Skeletal muscle tissue (tissue), 4 donors: Measurements from ENCODE around the gene EPB41L2. TPM values are rescaled to one million over a fixed set of nuclear protein-coding genes. Genes with fewer than 3 reads are reported as not detected.
"Not testable (repeated sequence)": the region's sequence is repeated elsewhere in the genome, so short reads cannot be mapped to it uniquely, and the experiment has no call there.

ENCODE experiments used
- H3K27ac ChIP-seq: one replicate; pipeline ENCODE4 v1.7.0; 2013; ENCODE audit warnings: mild to moderate bottlenecking, low read depth, low read length, inconsistent platforms
- H3K27me3 ChIP-seq, 3 donors: one replicate each; pipeline ENCODE4 v1.7.0; 2013; ENCODE audit warnings: low read length in 3 of 3; ENCODE audit not compliant: control insufficient read depth in 3 of 3, insufficient read depth in 3 of 3
- H3K36me3 ChIP-seq, 3 donors: one replicate each; pipeline ENCODE4 v1.7.0; 2013; ENCODE audit warnings: low read length in 3 of 3; ENCODE audit not compliant: control insufficient read depth in 3 of 3, insufficient read depth in 3 of 3
- H3K4me1 ChIP-seq, 3 donors: one replicate each; pipeline ENCODE4 v1.7.0; 2013; ENCODE audit warnings: low read length in 3 of 3, mild to moderate bottlenecking in 3 of 3; ENCODE audit not compliant: control insufficient read depth in 3 of 3, insufficient read depth in 3 of 3
- H3K4me3 ChIP-seq, 3 donors: one replicate each; pipeline ENCODE4 v1.7.0; 2013; ENCODE audit warnings: low read length in 3 of 3
- H3K9ac ChIP-seq, 3 donors: one replicate each; pipeline ENCODE4 v1.7.0; 2013; ENCODE audit warnings: low read length in 3 of 3, mild to moderate bottlenecking in 3 of 3, moderate library complexity in 2 of 3, low read depth in 1 of 3
- H3K9me3 ChIP-seq, 3 donors: one replicate each; pipeline ENCODE4 v1.7.0; 2013; ENCODE audit warnings: low read length in 3 of 3; ENCODE audit not compliant: control insufficient read depth in 3 of 3
- total RNA-seq: library from RNA; depleted of rRNA; stranded (reverse); fragments of >200 nt; gene quantifications from one replicate; pipeline ENCODE4 v1.2.3, GENCODE V29; 2014
- donor health status: Osteomylitis.

The EPB41L2 gene
- total RNA-seq, 1 donor from 2014 or later, result 187 TPM

DNA sequence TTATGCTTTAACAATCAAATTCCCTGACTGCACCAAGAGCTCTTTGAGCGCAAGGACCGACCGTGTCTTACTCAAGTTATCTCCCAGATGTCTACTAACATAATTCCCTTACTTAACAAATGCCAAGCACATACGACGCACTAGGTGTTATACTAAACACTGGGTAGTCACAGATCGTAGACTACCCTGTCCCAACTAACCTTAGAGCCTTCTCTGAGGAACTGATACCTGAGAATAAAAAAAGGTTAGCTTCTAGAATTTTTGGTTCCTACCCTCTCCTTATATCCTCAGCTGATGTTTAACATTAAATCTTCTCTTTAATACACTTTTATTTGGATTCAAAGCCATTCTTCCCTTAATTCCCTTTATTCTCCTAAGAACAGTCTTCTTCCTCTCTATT, 38.5 kb downstream of the EPB41L2 start:
- Histone ChIP-seq H3K9me3 (no peaks in the 10 kb centered on the region), H3K27me3 (no peaks in the 10 kb centered on the region), H3K4me3 (no peak overlapping the region), H3K9ac (no peak overlapping the region), H3K36me3 (no peaks in the 10 kb centered on the region), H3K27ac (no peak overlapping the region), H3K4me1 (no peaks in the 10 kb centered on the region)

DNA sequence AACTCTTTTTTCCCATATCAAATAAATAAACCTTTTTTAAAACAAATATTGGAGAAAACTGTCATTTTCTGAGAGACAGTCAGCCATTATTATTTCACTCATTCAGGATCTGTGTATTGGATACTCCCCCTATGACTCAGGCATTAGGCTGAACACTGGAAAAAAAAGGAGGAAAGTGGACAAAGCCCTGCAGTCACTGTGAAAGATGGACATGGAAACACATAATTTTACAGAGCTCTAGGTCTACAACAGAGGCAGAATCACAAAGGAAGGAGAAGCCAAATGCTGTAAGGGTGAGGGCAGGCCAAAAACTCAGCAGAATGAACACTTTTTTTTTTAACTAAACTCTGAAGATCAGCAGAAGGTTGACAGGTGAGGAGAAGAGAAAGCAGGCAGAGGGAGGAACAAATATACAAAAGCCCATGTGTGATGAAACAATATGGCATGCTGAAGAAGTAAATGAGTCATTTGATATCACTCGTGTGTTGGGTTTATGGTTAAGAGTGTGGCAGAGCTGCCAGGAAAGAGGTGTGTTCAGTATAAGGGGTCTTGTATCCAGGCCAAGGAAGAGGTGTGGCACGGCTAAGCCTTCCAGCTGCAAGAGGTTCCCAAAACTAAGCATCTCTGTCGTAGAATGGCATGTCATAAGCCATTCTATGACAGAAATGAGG, 39.1 kb downstream of the EPB41L2 start:
- Histone ChIP-seq H3K4me3 (no peak overlapping the region), H3K27ac (no peak overlapping the region), H3K4me1 (no peaks in the 10 kb centered on the region), H3K9ac (no peak overlapping the region), H3K9me3 (no peaks in the 10 kb centered on the region), H3K36me3 (no peaks in the 10 kb centered on the region), H3K27me3 (no peaks in the 10 kb centered on the region)

DNA sequence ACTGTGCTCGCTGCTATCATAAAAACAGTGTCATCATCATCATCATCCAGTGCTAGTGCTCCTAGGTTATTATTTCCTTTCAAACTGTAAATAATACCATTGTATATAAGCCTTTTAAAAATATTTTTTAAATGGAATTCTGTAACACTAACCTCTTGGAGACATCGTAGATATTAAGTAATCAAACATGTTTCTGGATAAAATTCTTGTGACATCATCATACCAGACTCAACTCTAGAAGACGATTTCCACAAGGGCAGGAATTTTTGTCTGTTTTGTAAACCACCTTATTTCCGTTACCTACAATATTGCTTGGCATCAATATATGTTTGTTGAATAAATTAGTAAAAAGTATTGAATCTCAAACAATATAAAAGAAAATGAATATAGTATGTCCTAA, 40.4 kb downstream of the EPB41L2 start:
- Histone ChIP-seq H3K27ac (no peak overlapping the region), H3K36me3 (no peaks in the 10 kb centered on the region), H3K9me3 (no peaks in the 10 kb centered on the region), H3K4me1 (no peaks in the 10 kb centered on the region), H3K27me3 (no peaks in the 10 kb centered on the region), H3K9ac (no peak overlapping the region), H3K4me3 (no peak overlapping the region)

DNA sequence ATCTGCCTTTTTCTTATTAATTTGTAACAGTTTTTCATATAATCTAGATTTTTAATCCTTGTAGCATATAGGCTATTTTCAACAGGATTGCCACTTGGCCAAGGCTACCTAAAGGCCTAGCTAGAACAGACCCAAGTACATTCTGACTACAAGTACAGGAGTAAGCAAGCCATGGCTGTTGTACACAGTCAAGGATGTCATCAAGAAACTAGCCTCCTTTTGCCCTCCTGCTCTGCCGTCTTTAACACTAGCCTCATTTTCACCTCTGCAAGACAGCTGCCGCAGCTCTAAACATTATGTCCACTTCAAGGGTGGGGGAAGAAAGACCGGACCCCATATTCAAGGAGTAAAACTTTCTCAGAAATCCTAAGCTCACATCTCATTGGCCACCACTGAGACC, 45.1 kb downstream of the EPB41L2 start:
- H3K36me3 ChIP-seq, result no peaks in the 10 kb centered on the region
- H3K27ac ChIP-seq, result no peak overlapping the region
- H3K4me1 ChIP-seq, result peaks cover 0 to 7% (median 3%) of the 10 kb centered on the region in 3 donors
- H3K9ac ChIP-seq, result no peak overlapping the region
- no peaks in the 10 kb centered on the region for H3K27me3 ChIP-seq
- H3K4me3 ChIP-seq, result no peak overlapping the region
- no peaks in the 10 kb centered on the region for H3K9me3 ChIP-seq

DNA sequence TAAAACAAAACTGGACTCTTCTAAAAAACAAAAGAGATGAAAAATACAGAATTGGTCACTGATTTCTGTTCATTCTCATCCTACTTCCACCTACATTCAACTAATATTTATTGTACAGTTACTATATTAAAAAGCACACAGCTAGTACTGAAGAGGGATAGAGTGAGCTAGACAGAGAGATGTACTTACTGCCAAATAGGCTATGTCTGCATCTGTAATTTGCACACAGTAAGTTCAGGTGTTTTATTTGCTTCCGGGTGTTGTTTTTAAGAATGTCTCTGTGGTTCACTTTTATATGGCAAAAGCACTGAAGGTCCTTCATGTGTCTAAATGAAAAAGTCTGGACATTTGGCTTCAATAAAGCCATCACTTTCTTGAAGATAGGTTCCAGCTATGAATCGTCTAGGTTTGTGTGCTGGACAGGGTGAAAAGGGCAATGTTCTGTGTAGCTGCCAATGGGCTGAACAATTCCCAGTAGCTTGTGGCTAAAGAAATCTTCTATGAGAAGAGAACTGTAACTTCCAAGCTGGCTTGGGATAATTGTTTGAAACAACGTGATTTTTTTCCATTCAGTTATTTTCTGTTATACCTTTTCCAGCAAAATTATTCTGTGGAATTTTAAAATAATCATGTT, 47.3 kb downstream of the EPB41L2 start:
- Histone ChIP-seq H3K27me3 (no peaks in the 10 kb centered on the region), H3K36me3 (no peaks in the 10 kb centered on the region), H3K9ac (no peak overlapping the region), H3K4me3 (no peak overlapping the region), H3K4me1 (peaks cover 0 to 9% (median 3%) of the 10 kb centered on the region in 3 donors), H3K9me3 (no peaks in the 10 kb centered on the region), H3K27ac (peak overlapping the region; percentile 14)

DNA sequence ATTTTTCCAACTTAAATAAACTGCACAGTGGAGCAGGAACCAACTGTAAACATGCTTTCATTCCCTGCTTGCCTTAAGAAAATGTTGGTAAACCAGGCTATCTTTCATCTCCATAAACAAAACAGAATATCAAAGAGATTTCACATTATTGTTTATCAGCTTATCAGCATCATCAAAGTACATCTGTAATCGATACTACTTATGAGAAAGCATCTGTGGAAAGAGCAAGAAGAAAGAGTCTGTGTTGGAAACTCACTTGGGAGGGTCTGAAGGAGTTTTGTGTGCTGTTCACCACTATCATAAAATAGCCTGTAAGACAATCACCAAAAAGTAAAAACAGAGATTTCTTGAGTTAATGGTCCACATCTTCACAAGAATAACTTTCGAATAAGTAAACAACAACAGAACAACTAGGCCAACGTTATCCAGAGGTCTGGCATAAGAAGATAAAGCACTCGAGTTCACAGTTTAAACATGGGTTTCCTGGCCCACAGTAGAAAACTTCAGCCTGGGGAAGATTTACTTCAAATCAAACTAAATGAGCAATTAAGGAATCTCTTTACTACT, 47.9 kb downstream of the EPB41L2 start:
- Histone ChIP-seq H3K4me1 (peaks cover 0 to 9% (median 3%) of the 10 kb centered on the region in 3 donors), H3K27me3 (no peaks in the 10 kb centered on the region), H3K4me3 (no peak overlapping the region), H3K27ac (peak overlapping the region; percentile 14), H3K9me3 (no peaks in the 10 kb centered on the region), H3K36me3 (no peaks in the 10 kb centered on the region), H3K9ac (no peak overlapping the region)

DNA sequence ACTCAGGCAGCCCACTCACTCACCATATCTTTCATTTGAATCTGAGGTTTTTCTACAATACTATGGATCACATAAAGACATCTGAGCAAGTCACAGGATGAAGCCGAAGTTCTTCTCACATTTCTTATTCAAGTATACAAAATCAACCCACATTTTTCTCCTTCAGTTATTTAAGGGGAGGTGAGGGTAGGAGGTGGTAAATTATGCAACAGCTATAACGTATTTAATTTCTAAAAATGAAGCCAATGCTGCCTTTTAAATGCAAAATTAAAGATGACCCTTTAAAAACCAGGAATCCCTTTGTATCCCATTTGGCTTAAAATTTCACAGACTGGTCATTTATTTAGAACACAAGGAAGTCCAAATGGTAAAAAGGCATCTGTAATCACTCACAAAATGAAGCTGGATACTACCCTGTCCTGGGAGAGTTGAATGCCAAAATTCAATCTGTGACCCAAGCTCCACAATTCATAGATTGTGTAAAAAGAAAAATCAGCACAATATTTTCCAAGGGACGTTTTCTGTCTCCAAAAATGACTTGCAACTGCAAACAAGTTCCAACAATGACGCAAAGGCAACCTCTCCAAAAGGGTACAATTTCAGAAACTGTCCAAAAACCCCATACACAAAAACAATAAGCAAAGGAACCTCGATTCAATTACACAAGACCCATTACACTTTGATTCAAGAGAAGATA, 48.8 kb downstream of the EPB41L2 start:
- Histone ChIP-seq H3K27me3 (no peaks in the 10 kb centered on the region), H3K4me3 (no peak overlapping the region), H3K9me3 (no peaks in the 10 kb centered on the region), H3K4me1 (peaks cover 0 to 9% (median 3%) of the 10 kb centered on the region in 3 donors), H3K36me3 (no peaks in the 10 kb centered on the region), H3K27ac (no peak overlapping the region), H3K9ac (no peak overlapping the region)

DNA sequence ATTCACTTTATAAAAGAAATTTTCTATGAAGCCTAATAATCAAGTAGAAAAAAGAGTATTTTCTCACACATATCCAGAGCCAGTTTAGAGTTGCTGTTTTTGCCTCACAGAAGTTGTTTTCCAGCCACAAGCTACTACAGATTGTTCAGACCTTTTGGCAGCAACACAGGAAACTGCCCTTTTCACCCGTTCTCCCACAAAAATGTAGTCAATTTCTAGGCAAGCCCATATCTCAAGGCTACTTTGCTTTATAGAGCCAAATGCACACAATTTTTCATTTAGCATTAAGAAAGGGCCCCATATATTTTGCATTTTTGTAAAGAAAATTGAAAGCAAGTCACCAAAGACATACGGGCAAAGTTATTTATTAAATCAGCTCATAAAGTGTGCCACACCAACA, 49.5 kb downstream of the EPB41L2 start:
- H3K27me3 ChIP-seq, result no peaks in the 10 kb centered on the region
- no peaks in the 10 kb centered on the region for H3K9me3 ChIP-seq
- peaks cover 0 to 9% (median 3%) of the 10 kb centered on the region in 3 donors for H3K4me1 ChIP-seq
- no peak overlapping the region for H3K27ac ChIP-seq
- H3K36me3 ChIP-seq, result no peaks in the 10 kb centered on the region
- H3K4me3 ChIP-seq, result peak overlapping the region in 1 of 3 donors; percentile 44
- H3K9ac ChIP-seq, result no peak overlapping the region

DNA sequence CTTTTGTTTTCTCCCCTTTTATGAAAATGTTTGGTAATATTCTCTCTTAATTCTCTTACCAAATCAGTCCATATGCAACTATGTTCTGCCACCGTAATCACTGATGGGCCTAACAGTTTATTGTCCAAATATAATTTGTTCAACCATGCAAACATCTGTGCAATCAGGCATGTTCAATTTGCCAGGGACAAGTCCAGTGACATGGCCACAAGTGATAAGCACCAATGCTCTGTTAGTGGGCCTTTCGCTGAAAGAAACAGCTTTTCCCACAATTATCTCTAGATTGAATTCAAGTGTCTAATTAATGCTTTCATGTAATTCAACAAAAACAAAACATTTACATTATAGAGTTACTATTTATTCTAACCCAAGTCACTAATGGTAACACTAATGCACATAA, 53.3 kb downstream of the EPB41L2 start:
- no peaks in the 10 kb centered on the region for H3K36me3 ChIP-seq
- H3K9ac ChIP-seq, result no peak overlapping the region
- H3K27ac ChIP-seq, result no peak overlapping the region
- no peaks in the 10 kb centered on the region for H3K27me3 ChIP-seq
- peaks cover 0 to 10% (median 0%) of the 10 kb centered on the region in 3 donors for H3K4me1 ChIP-seq
- peaks cover 0 to 2% (median 0%) of the 10 kb centered on the region in 3 donors for H3K9me3 ChIP-seq
- H3K4me3 ChIP-seq, result no peak overlapping the region

DNA sequence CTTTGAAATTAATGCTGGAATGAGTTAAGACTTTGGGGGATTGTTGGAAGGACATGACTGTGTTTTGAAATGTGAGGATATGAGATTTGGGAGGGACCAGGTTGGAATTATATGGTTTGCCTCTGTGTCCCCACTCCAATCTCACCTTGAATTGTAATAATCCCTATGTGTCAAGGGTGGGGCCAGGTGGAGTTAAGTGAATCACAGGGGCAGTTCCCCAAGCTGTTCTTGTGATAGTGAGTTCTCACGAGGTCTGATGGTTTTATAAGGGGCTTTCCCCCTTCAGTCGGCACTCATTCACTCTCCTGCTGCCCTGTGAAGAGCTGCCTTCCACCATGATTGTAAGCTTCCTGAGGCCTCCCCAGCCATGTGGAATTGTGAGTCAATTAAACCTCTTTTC, 54.1 kb downstream of the EPB41L2 start:
- not testable (repeated sequence) for H3K9me3 ChIP-seq, H3K27ac ChIP-seq, H3K36me3 ChIP-seq, H3K4me3 ChIP-seq, H3K27me3 ChIP-seq, H3K9ac ChIP-seq
- peaks cover 3 to 16% (median 5%) of the 10 kb centered on the region in 3 donors for H3K4me1 ChIP-seq
